WTC11 (cell line): ENCODE measurements around the gene PISD. TPM values are rescaled to one million over a fixed set of nuclear protein-coding genes. Genes with fewer than 3 reads are reported as not detected.
A peak's percentile ranks its signal among the peaks of the same experiment; 100 is the strongest.

Experiments used
- ATAC-seq: fragments of 200-7000 bp; cut with Tn5 transposase; 2 replicates; pipeline ENCODE4 v1.10.0; 2021; ENCODE audit warnings: mild to moderate bottlenecking, moderate library complexity
- CTCF ChIA-PET: fragments of 300-600 bp; sonication (Branson Sonifier 250); formaldehyde crosslinking; loops from one replicate; lab custom pipeline; 2021; ENCODE audit warnings: antibody characterized with exemption; lab: Charles Lee
- POLR2A ChIA-PET: fragments of 350-600 bp; sonication (Branson Sonifier 250); formaldehyde crosslinking; loops from one replicate; lab custom pipeline; 2021; ENCODE audit warnings: antibody characterized with exemption; lab: Charles Lee
- DNase-seq: peaks from one replicate; pipeline ENCODE4 v3.0.0; 2021; ENCODE audit warnings: low spot score
- H3K27ac Mint-ChIP-seq: 2 replicates; pipeline ENCODE4 v1.8.0; 2021; ENCODE audit warnings: mixed read lengths
- H3K27me3 Mint-ChIP-seq: 2 replicates; pipeline ENCODE4 v1.8.0; 2021; ENCODE audit warnings: low read depth, mild to moderate bottlenecking, moderate library complexity, mixed read lengths
- H3K36me3 Mint-ChIP-seq: 2 replicates; pipeline ENCODE4 v1.8.0; 2021; ENCODE audit warnings: mixed read lengths
- H3K4me1 Mint-ChIP-seq: 2 replicates; pipeline ENCODE4 v1.8.0; 2022; ENCODE audit warnings: mixed read lengths
- H3K4me3 Mint-ChIP-seq: 2 replicates; pipeline ENCODE4 v1.8.0; 2021; ENCODE audit warnings: mild to moderate bottlenecking, moderate library complexity, mixed read lengths
- H3K9me3 Mint-ChIP-seq: 2 replicates; pipeline ENCODE4 v1.8.0; 2021; ENCODE audit warnings: mixed read lengths
- CREM ChIP-seq: sonication (generic); formaldehyde crosslinking; IDR thresholded peaks from 2 replicates; pipeline ENCODE4 v1.8.1; 2022; ENCODE audit warnings: mild to moderate bottlenecking, missing genetic modification reagents, moderate library complexity
- ESRRA ChIP-seq: sonication (generic); formaldehyde crosslinking; IDR thresholded peaks from 2 replicates; pipeline ENCODE4 v1.8.1; 2022; ENCODE audit warnings: mild to moderate bottlenecking, missing genetic modification reagents, borderline replicate concordance
- IRF2 ChIP-seq: sonication (generic); formaldehyde crosslinking; IDR thresholded peaks from 2 replicates; pipeline ENCODE4 v1.8.0; 2022; ENCODE audit warnings: low read depth, missing genetic modification reagents, borderline replicate concordance
- JUN ChIP-seq: sonication (generic); formaldehyde crosslinking; IDR thresholded peaks from 2 replicates; pipeline ENCODE4 v1.8.0; 2023; ENCODE audit warnings: mild to moderate bottlenecking, missing genetic modification reagents
- MXD4 ChIP-seq: fragments of 250-450 bp; sonication (Bioruptor Pico); IDR thresholded peaks from 2 replicates; pipeline ENCODE4 v1.8.0; 2021; ENCODE audit warnings: mild to moderate bottlenecking, moderate library complexity, borderline replicate concordance
- NFATC4 ChIP-seq: fragments of 250-450 bp; sonication (Bioruptor Pico); IDR thresholded peaks from 2 replicates; pipeline ENCODE4 v1.9.0; 2021; ENCODE audit warnings: mild to moderate bottlenecking
- NFYB ChIP-seq: sonication (generic); formaldehyde crosslinking; conservative IDR thresholded peaks from 2 replicates; pipeline ENCODE4 v1.8.0; 2022; ENCODE audit warnings: low read depth, missing genetic modification reagents
- PRRX2 ChIP-seq: fragments of 250-450 bp; sonication (Bioruptor Pico); IDR thresholded peaks from 2 replicates; pipeline ENCODE4 v1.8.0; 2021; ENCODE audit warnings: mild to moderate bottlenecking
- RELA ChIP-seq: sonication (generic); formaldehyde crosslinking; IDR thresholded peaks from 2 replicates; pipeline ENCODE4 v1.8.1; 2022; ENCODE audit warnings: missing genetic modification reagents, mild to moderate bottlenecking, borderline replicate concordance
- SOX15 ChIP-seq: fragments of 250-450 bp; sonication (Bioruptor Pico); IDR thresholded peaks from 2 replicates; pipeline ENCODE4 v1.9.0; 2021; ENCODE audit warnings: mild to moderate bottlenecking
- ZNF232 ChIP-seq: sonication (generic); formaldehyde crosslinking; IDR thresholded peaks from 2 replicates; pipeline ENCODE4 v1.8.0; 2022; ENCODE audit warnings: mild to moderate bottlenecking, missing genetic modification reagents
- ZNF263 ChIP-seq: sonication (generic); formaldehyde crosslinking; IDR thresholded peaks from 2 replicates; pipeline ENCODE4 v1.8.1; 2022; ENCODE audit warnings: low read depth, mild to moderate bottlenecking, moderate library complexity, missing genetic modification reagents
- total RNA-seq: library from RNA; stranded (reverse); gene quantifications from 3 replicates; pipeline ENCODE4 v1.2.3, GENCODE V29; 2021
- TF ChIP-seq, protein P1 (sequence below): sonication (generic); formaldehyde crosslinking; IDR thresholded peaks from 2 replicates; pipeline ENCODE4 v1.8.1; 2023; ENCODE audit warnings: mild to moderate bottlenecking, missing genetic modification reagents, borderline replicate concordance
- TF ChIP-seq, protein P2 (sequence below): sonication (generic); formaldehyde crosslinking; IDR thresholded peaks from 2 replicates; pipeline ENCODE4 v1.8.0; 2022; ENCODE audit warnings: mild to moderate bottlenecking, missing genetic modification reagents
- TF ChIP-seq, protein P3 (sequence below): fragments of 250-450 bp; sonication (Bioruptor Pico); IDR thresholded peaks from 2 replicates; pipeline ENCODE4 v2.1.2; 2022; ENCODE audit warnings: mild to moderate bottlenecking, moderate library complexity
- TF ChIP-seq, protein P4 (sequence below): fragments of 250-450 bp; sonication (Bioruptor Pico); IDR thresholded peaks from 2 replicates; pipeline ENCODE4 v1.9.0; 2021; ENCODE audit warnings: moderate library complexity, mild to moderate bottlenecking, inconsistent platforms, borderline replicate concordance
- TF ChIP-seq, protein P5 (sequence below): fragments of 250-450 bp; sonication (Bioruptor Pico); IDR thresholded peaks from 2 replicates; pipeline ENCODE4 v1.8.0; 2021; ENCODE audit warnings: mild to moderate bottlenecking
- TF ChIP-seq, protein P6 (sequence below): sonication (generic); formaldehyde crosslinking; IDR thresholded peaks from 2 replicates; pipeline ENCODE4 v1.8.0; 2022; ENCODE audit warnings: mild to moderate bottlenecking, missing genetic modification reagents
- TF ChIP-seq, protein P7 (sequence below): fragments of 250-450 bp; sonication (Bioruptor Pico); conservative IDR thresholded peaks from 2 replicates; pipeline ENCODE4 v1.9.0; 2021; ENCODE audit warnings: mild to moderate bottlenecking

PISD gene
- total RNA-seq, 1 experiment from 2014 or later = 55.7 TPM

DNA sequence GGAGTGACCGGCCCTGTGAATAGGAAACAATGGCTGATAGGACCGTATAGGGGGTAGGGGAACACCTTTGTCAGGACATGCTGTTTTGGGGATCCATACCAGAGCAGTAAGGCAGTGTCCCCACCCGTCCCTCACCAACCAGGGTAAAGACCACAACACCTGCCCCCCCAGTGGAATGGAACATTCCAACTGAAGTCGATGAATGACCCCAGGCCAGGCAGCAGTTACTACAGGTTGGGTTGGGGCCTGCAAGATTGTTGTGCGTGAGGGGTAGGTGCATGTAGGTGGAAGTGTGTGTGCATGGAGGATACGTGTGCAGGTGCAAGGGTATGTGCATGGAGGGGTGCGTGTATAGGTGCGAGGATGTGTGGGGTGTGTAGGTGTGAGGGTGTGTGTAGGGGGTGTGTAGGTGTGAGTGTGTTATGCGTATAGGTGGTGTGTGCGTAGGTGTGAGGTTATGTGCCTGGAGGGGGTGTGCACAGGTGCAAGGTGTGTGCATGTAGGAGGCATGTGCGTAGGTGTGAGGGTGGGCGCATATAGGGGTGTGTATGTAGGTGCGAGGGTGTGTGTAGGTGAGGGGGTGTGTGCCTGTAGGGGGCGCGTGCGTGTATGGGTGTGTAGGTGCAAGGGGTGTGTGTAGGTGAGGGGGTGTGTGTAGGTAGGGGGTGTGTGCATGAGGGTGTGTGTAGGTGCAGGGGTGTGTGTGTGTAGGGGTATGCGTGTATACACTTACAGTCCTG lies 32.9 kb downstream of the PISD start:
- Mint-ChIP-seq H3K27ac (no peak overlapping the region), H3K4me1 (peaks cover 43% of the 10 kb centered on the region), H3K4me3 (no peak overlapping the region; the same call in 1 of the 2 replicates), H3K9me3 (no peaks in the 10 kb centered on the region), H3K27me3 (no peaks in the 10 kb centered on the region), H3K36me3 (no peaks in the 10 kb centered on the region)
- CTCF ChIA-PET = interaction anchor here (1.5 to 2.5 kb wide), 4 partner anchors 8 to 341 kb away, joined by 3 to 19 read pairs (median 13); no protein-coding TSS in a partner anchor
- POLR2A ChIA-PET = no interaction called here
- DNase-seq = no peak
- TF ChIP-seq, protein P1, sequence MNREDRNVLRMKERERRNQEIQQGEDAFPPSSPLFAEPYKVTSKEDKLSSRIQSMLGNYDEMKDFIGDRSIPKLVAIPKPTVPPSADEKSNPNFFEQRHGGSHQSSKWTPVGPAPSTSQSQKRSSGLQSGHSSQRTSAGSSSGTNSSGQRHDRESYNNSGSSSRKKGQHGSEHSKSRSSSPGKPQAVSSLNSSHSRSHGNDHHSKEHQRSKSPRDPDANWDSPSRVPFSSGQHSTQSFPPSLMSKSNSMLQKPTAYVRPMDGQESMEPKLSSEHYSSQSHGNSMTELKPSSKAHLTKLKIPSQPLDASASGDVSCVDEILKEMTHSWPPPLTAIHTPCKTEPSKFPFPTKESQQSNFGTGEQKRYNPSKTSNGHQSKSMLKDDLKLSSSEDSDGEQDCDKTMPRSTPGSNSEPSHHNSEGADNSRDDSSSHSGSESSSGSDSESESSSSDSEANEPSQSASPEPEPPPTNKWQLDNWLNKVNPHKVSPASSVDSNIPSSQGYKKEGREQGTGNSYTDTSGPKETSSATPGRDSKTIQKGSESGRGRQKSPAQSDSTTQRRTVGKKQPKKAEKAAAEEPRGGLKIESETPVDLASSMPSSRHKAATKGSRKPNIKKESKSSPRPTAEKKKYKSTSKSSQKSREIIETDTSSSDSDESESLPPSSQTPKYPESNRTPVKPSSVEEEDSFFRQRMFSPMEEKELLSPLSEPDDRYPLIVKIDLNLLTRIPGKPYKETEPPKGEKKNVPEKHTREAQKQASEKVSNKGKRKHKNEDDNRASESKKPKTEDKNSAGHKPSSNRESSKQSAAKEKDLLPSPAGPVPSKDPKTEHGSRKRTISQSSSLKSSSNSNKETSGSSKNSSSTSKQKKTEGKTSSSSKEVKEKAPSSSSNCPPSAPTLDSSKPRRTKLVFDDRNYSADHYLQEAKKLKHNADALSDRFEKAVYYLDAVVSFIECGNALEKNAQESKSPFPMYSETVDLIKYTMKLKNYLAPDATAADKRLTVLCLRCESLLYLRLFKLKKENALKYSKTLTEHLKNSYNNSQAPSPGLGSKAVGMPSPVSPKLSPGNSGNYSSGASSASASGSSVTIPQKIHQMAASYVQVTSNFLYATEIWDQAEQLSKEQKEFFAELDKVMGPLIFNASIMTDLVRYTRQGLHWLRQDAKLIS = no peak
- TF ChIP-seq RELA (CRISPR knock-in tag) (no peak), NFATC4 (CRISPR knock-in tag) (no peak), JUN (CRISPR knock-in tag) (no peak), ZNF263 (CRISPR knock-in tag) (no peak), SOX15 (CRISPR knock-in tag) (no peak)
- TF ChIP-seq, protein P2, sequence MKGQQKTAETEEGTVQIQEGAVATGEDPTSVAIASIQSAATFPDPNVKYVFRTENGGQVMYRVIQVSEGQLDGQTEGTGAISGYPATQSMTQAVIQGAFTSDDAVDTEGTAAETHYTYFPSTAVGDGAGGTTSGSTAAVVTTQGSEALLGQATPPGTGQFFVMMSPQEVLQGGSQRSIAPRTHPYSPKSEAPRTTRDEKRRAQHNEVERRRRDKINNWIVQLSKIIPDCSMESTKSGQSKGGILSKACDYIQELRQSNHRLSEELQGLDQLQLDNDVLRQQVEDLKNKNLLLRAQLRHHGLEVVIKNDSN (CRISPR knock-in tag) = no peak
- TF ChIP-seq, all 79 proteins: peak for 0
- ATAC-seq = no peak

DNA sequence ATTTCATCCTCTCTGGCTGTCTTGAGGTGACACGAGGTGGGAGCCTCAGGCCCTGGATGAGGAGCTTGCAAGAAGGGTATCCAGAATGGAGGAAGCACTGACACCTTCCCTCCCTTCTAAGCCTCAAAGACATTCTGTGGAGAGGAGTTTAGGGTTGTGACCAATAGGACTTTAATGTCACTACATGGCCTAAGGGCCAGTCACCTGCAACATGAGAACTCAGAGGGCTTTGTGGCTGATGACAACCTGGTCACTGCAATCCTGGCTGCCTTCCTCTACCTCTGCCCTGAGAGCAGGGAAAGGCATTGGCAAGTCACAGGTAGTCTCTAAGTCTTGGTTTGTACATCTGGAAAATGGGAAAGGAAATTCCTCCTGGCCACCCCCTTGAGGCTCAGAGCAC lies 33.7 kb downstream of the PISD start:
- no peaks in the 10 kb centered on the region for H3K36me3 Mint-ChIP-seq
- TF ChIP-seq NFYB (CRISPR knock-in tag) (no peak), MXD4 (CRISPR knock-in tag) (no peak), IRF2 (CRISPR knock-in tag) (no peak), ESRRA (CRISPR knock-in tag) (no peak), CREM (CRISPR knock-in tag) (no peak), PRRX2 (CRISPR knock-in tag) (no peak), ZNF232 (no peak)
- TF ChIP-seq, protein P3, sequence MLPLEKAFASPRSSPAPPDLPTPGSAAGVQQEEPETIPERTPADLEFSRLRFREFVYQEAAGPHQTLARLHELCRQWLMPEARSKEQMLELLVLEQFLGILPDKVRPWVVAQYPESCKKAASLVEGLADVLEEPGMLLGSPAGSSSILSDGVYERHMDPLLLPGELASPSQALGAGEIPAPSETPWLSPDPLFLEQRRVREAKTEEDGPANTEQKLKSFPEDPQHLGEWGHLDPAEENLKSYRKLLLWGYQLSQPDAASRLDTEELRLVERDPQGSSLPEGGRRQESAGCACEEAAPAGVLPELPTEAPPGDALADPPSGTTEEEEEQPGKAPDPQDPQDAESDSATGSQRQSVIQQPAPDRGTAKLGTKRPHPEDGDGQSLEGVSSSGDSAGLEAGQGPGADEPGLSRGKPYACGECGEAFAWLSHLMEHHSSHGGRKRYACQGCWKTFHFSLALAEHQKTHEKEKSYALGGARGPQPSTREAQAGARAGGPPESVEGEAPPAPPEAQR = no peak
- TF ChIP-seq, protein P4, sequence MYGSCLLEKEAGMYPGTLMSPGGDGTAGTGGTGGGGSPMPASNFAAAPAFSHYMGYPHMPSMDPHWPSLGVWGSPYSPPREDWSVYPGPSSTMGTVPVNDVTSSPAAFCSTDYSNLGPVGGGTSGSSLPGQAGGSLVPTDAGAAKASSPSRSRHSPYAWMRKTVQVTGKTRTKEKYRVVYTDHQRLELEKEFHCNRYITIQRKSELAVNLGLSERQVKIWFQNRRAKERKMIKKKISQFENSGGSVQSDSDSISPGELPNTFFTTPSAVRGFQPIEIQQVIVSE (CRISPR knock-in tag) = no peak
- TF ChIP-seq, protein P5, sequence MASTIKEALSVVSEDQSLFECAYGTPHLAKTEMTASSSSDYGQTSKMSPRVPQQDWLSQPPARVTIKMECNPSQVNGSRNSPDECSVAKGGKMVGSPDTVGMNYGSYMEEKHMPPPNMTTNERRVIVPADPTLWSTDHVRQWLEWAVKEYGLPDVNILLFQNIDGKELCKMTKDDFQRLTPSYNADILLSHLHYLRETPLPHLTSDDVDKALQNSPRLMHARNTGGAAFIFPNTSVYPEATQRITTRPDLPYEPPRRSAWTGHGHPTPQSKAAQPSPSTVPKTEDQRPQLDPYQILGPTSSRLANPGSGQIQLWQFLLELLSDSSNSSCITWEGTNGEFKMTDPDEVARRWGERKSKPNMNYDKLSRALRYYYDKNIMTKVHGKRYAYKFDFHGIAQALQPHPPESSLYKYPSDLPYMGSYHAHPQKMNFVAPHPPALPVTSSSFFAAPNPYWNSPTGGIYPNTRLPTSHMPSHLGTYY (CRISPR knock-in tag) = no peak
- TF ChIP-seq, protein P6, sequence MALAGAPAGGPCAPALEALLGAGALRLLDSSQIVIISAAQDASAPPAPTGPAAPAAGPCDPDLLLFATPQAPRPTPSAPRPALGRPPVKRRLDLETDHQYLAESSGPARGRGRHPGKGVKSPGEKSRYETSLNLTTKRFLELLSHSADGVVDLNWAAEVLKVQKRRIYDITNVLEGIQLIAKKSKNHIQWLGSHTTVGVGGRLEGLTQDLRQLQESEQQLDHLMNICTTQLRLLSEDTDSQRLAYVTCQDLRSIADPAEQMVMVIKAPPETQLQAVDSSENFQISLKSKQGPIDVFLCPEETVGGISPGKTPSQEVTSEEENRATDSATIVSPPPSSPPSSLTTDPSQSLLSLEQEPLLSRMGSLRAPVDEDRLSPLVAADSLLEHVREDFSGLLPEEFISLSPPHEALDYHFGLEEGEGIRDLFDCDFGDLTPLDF (CRISPR knock-in tag) = no peak
- TF ChIP-seq, protein P7, sequence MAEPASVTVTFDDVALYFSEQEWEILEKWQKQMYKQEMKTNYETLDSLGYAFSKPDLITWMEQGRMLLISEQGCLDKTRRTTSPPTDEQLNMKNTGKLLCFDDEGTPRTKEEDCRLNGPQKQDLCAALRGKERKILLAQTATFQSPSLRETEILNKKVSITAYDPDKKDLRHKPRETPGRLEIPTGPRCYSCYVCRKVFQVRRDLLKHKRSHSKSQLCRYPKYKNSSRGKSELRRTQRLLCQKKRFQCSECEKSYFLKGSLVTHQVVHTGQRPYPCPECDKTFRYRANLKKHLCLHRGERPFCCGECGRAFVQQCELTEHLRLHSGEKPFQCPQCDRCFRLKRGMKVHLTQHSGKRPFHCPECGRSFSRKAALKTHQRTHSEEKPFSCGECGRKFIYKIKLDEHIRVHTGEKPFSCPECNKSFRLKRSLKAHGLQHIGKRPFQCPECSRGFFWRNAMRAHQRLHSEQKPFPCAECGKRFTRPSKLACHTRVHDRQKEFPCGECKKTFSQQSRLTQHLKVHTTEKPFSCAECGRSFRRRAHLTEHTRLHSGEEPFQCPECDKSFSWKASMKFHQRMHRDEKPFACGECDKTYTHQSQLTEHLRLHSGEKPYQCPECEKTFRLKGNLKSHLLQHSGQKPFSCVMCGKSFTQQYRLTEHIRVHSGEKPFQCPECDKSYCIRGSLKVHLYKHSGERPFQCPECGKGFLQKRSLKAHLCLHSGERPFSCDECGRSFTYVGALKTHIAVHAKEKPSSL (CRISPR knock-in tag) = no peak
- CTCF ChIA-PET = interaction anchor here (1.5 kb wide), 1 partner anchor 12 kb away, joined by 3 read pairs; no protein-coding TSS in a partner anchor
- no peaks in the 10 kb centered on the region for H3K9me3 Mint-ChIP-seq
- no peak for ATAC-seq
- peak overlapping the region; percentile 41; the same call in 1 of the 2 replicates for H3K27ac Mint-ChIP-seq
- no peaks in the 10 kb centered on the region for H3K27me3 Mint-ChIP-seq
- H3K4me3 Mint-ChIP-seq = no peak overlapping the region
- H3K4me1 Mint-ChIP-seq = peaks cover 43% of the 10 kb centered on the region
- POLR2A ChIA-PET = no interaction called here
- DNase-seq = no peak
